HCT116 (cell line): ENCODE results near the gene WDR45. TPM values are rescaled to one million over a fixed set of nuclear protein-coding genes. Genes with fewer than 3 reads are reported as not detected.

ENCODE experiments used
- ATAC-seq: fragments of 200-7000 bp; cut with Tn5 transposase; 2 replicates; pipeline ENCODE4 v1.9.1; 2020; ENCODE audit warnings: mild to moderate bottlenecking, moderate library complexity
- BruUV-seq: library from RNA; stranded (reverse); fragments of 400-500 nt; replicated peaks from 2 replicates; lab custom pipeline; 2021; lab: Mats Ljungman, UMichigan
- CTCF ChIA-PET: fragments of 300-600 bp; sonication (Branson Sonifier 250); formaldehyde crosslinking; loops from one replicate; lab custom pipeline; 2021; ENCODE audit warnings: antibody characterized with exemption; lab: Charles Lee
- POLR2A ChIA-PET: fragments of 300-600, 350-600 bp; sonication (Branson Sonifier 250); formaldehyde crosslinking; loops from one replicate; lab custom pipeline; 2021; ENCODE audit warnings: antibody characterized with exemption; lab: Charles Lee
- RAD21 ChIA-PET, 2 experiments: fragments of 300-600 bp; sonication (Branson Sonifier 250); formaldehyde crosslinking; loops; one replicate each; lab custom pipeline; 2023; ENCODE audit warnings: low total read pairs in 2 of 2; ENCODE audit not compliant: uncharacterized antibody in 2 of 2, unreplicated experiment in 2 of 2, low non-redundant PET in 1 of 2; lab: Charles Lee
- DNase-seq: peaks from one replicate; pipeline ENCODE4 v3.0.0-alpha.2; 2010; ENCODE audit warnings: low read depth, low spot score
- H2AFZ ChIP-seq: fragments of 200-600 bp; shearing (Covaris generic), sonication (generic); 2 replicates; pipeline ENCODE4 v1.6.1; 2017; ENCODE audit warnings: low read depth, mixed run types, mixed read lengths, antibody characterized with exemption, low read length; ENCODE audit not compliant: poor library complexity, severe bottlenecking
- H3K27ac ChIP-seq: 2 replicates; pipeline ENCODE4 v1.5.1; 2012; ENCODE audit warnings: low read depth, low read length
- H3K27me3 ChIP-seq: fragments of 200-600 bp; sonication (generic); 2 replicates; pipeline ENCODE4 v1.6.1; 2016; ENCODE audit warnings: mixed run types, low read length, mixed read lengths; ENCODE audit not compliant: insufficient read depth
- H3K36me3 ChIP-seq, 2 experiments: fragments of 200-500 bp in 1 of 2; fragments of 200-600 bp in 1 of 2; sonication (Bioruptor generic) in 1 of 2; sonication (generic) in 1 of 2; 2 replicates each; pipeline versions ENCODE4 v1.5.1 to v1.6.1; 2014 to 2016; ENCODE audit warnings: low read length in 2 of 2, inconsistent platforms in 1 of 2, mixed read lengths in 1 of 2, mixed run types in 1 of 2; ENCODE audit not compliant: insufficient read depth in 2 of 2, control insufficient read depth in 1 of 2
- H3K4me1 ChIP-seq, 2 experiments: fragments of 200-600 bp in 1 of 2; sonication (generic) in 1 of 2; 2 replicates each; pipeline versions ENCODE4 v1.5.1 to v1.6.1; 2012 to 2017; ENCODE audit warnings: low read length in 2 of 2, inconsistent platforms in 1 of 2, mild to moderate bottlenecking in 1 of 2, mixed read lengths in 1 of 2, mixed run types in 1 of 2, moderate library complexity in 1 of 2; ENCODE audit not compliant: insufficient read depth in 2 of 2, control insufficient read depth in 1 of 2
- H3K4me2 ChIP-seq: fragments of 200-600 bp; sonication (generic); 2 replicates; pipeline ENCODE4 v1.6.1; 2017; ENCODE audit warnings: mixed run types, low read length, mixed read lengths
- H3K4me3 ChIP-seq, 2 experiments: fragments of 200-600 bp in 1 of 2; sonication (generic) in 1 of 2; replicated peaks in 1 of 2; 2 replicates each; pipeline ENCODE4 v1.5.1; 2011 to 2016; ENCODE audit warnings: low read length in 2 of 2, control low read depth in 1 of 2, low read depth in 1 of 2, mild to moderate bottlenecking in 1 of 2, mixed read lengths in 1 of 2, mixed run types in 1 of 2
- H3K79me2 ChIP-seq: fragments of 200-600 bp; sonication (generic); 2 replicates; pipeline ENCODE4 v1.6.1; 2017; ENCODE audit warnings: mild to moderate bottlenecking, mixed run types, low read length, moderate library complexity, mixed read lengths; ENCODE audit not compliant: insufficient read depth
- H3K9ac ChIP-seq: fragments of 200-600 bp; sonication (generic); 2 replicates; pipeline ENCODE4 v1.6.1; 2016; ENCODE audit warnings: low read length, mixed read lengths
- H3K9me2 ChIP-seq: fragments of 200-600 bp; sonication (generic), shearing (Covaris generic); 2 replicates; pipeline ENCODE4 v1.6.1; 2017; ENCODE audit warnings: mixed run types, mild to moderate bottlenecking, moderate library complexity; ENCODE audit not compliant: insufficient read depth
- H3K9me3 ChIP-seq, 2 experiments: fragments of 200-500 bp in 1 of 2; fragments of 200-600 bp in 1 of 2; sonication (Bioruptor generic) in 1 of 2; sonication (generic) in 1 of 2; 2 replicates each; pipeline ENCODE4 v1.6.1; 2014 to 2017; ENCODE audit warnings: low read length in 2 of 2, mixed read lengths in 2 of 2, inconsistent platforms in 1 of 2, low read depth in 1 of 2, mild to moderate bottlenecking in 1 of 2, mixed run types in 1 of 2, moderate library complexity in 1 of 2; ENCODE audit not compliant: control insufficient read depth in 1 of 2, insufficient read depth in 1 of 2
- H4K20me1 ChIP-seq: fragments of 200-600 bp; sonication (generic), shearing (Covaris generic); 2 replicates; pipeline ENCODE4 v1.6.1; 2017; ENCODE audit warnings: mixed run types, mild to moderate bottlenecking, moderate library complexity; ENCODE audit not compliant: insufficient read depth
- CBX3 ChIP-seq: IDR thresholded peaks from 2 replicates; pipeline ENCODE4 v1.6.1; 2012; ENCODE audit warnings: low read depth
- EGR1 ChIP-seq: IDR thresholded peaks from 2 replicates; pipeline ENCODE4 v1.6.1; 2012; ENCODE audit warnings: low read depth
- ELF1 ChIP-seq: IDR thresholded peaks from 2 replicates; pipeline ENCODE4 v1.6.1; 2012; ENCODE audit warnings: low read depth, borderline replicate concordance
- EZH2phosphoT487 ChIP-seq: fragments of 200-600 bp; IDR thresholded peaks from 2 replicates; pipeline ENCODE4 v1.6.1; 2018; ENCODE audit warnings: antibody characterized with exemption, borderline replicate concordance
- JUND ChIP-seq: IDR thresholded peaks from 2 replicates; pipeline ENCODE4 v1.6.1; 2012
- POLR2A ChIP-seq: IDR thresholded peaks from 2 replicates; pipeline ENCODE4 v1.7.0; 2011; ENCODE audit warnings: borderline replicate concordance; ENCODE audit not compliant: insufficient read depth, insufficient read length; ENCODE audit errors: extremely low read depth
- POLR2AphosphoS5 ChIP-seq: IDR thresholded peaks from 2 replicates; pipeline ENCODE4 v1.6.1; 2011; ENCODE audit warnings: mild to moderate bottlenecking, low read depth, low read length, moderate library complexity
- SIN3A ChIP-seq: IDR thresholded peaks from 2 replicates; pipeline ENCODE4 v1.6.1; 2012; ENCODE audit warnings: low read depth
- SP1 ChIP-seq: IDR thresholded peaks from 2 replicates; pipeline ENCODE4 v1.6.1; 2012; ENCODE audit warnings: low read depth
- TCF7L2 ChIP-seq: IDR thresholded peaks from 2 replicates; pipeline ENCODE4 v1.7.0; 2011; ENCODE audit warnings: borderline replicate concordance, inconsistent platforms; ENCODE audit not compliant: insufficient read depth, insufficient read length; ENCODE audit errors: extremely low read depth
- YY1 ChIP-seq: IDR thresholded peaks from 2 replicates; pipeline ENCODE4 v1.6.1; 2011; ENCODE audit warnings: low read length, low read depth, moderate library complexity, mild to moderate bottlenecking; ENCODE audit not compliant: insufficient replicate concordance; ENCODE audit errors: extremely low read depth
- ZFX ChIP-seq: fragments of 450-650 bp; IDR thresholded peaks from 2 replicates; pipeline ENCODE4 v1.6.1; 2017
- ZNF274 ChIP-seq: fragments of 200-500 bp; sonication (Bioruptor generic); IDR thresholded peaks from 2 replicates; pipeline ENCODE4 v1.6.1; 2014; ENCODE audit warnings: mild to moderate bottlenecking, low read depth, low read length, inconsistent platforms
- intact Hi-C: fragments of 100-400 bp; cut with micrococcal nuclease; formaldehyde crosslinking; loops from 2 replicates; pipeline ENCODE4 v1.10.0; 2022
- total RNA-seq: library from RNA; stranded (reverse); gene quantifications from one replicate; pipeline ENCODE4 v1.2.1, GENCODE V29; 2021; ENCODE audit not compliant: unreplicated experiment

WDR45 gene
- total RNA-seq, 1 experiment from 2014 or later, result 41.7 TPM

DNA sequence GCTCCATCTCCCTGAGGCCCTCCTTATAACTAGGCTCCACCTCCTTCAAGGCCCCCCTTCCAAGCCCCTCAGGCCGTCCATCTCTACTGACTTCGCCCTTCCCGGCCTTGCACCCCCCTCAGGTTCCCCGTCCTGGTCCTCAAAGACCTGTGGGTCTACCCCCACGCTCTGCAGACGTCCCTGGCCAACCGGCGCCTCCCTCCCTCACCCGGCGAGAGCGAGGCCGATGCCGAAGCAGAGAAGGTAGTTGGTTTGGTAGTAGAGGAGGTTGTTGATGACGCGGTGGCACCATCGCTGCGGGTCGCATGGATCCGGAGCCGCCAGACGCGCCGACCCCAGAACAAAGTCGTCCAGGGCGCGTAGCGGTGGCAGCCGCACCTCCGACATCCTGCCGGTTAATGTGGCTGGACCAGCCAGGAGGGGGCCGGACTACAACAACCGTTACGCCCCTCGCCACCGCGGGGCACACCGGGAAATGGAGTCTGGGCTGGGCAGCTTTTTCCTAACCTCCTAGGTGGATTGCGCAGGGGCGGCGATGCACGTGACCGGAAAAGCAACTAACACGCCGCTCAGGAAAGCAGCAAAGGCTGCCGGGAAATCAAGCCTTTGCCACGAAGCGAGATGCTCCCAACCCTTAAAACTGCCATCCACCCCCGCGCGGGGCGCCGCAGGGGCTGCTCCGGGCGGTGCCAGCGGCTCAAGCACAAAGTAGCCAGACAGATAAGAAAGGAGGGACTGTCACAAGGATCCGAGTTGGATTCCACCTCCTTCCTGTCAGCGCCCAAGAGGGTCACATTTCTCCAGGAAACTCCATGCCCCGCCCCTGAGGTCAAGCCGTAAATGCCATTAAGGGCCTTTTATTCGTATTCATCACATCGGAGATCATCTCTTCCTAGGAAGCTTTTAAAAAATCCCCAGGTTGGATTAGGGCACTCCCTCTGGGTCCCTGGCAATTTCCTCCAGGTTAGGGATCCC, 5.8 kb downstream of the WDR45 start, which contains the start of gene PRAF2:
Gene PRAF2, minus strand, starts transcription at position 402 of the 975 bp plus-strand sequence. Its CDS starts 15 bp downstream, at position 387.
- Histone ChIP-seq H3K4me3 (peak within 1 kb of the TSS; percentile 65 to 70), H3K27ac (peak within 1 kb of the TSS; percentile 45), H2AFZ (no peak within 1 kb of the TSS), H3K9me3 (no peaks in the 10 kb centered on the region), H4K20me1 (no peaks in the 10 kb centered on the region), H3K27me3 (no peaks in the 10 kb centered on the region), H3K36me3 (no peaks in the 10 kb centered on the region), H3K79me2 (no peaks in the 10 kb centered on the region), H3K4me1 (peaks cover 0 to 15% of the 10 kb centered on the region in 2 experiments; a peak in 2 of 4 replicates), H3K9me2 (no peaks in the 10 kb centered on the region), H3K4me2 (peak within 1 kb of the TSS; percentile 81), H3K9ac (peak within 1 kb of the TSS; percentile 49)
- intact Hi-C loops, result no loop called here
- TF ChIP-seq SP1 (no peak), POLR2A (peak; percentile 29), ELF1 (no peak), TCF7L2 (peak; percentile 50), POLR2AphosphoS5 (peak; percentile 81), SIN3A (no peak), EZH2phosphoT487 (no peak), EGR1 (no peak), YY1 (peak; percentile 37)
- ATAC-seq (peak; percentile 97), DNase-seq (peak; percentile 66)
- ChIA-PET CTCF (no interaction called here), RAD21 (no interaction called here), POLR2A (no interaction called here)
- BruUV-seq, result no TSS peak

GRCh38 chrX:49072712-49073095, 7.0 kb downstream of the WDR45 start:
- Histone ChIP-seq H3K27ac (no peak overlapping the region), H3K4me2 (peak overlapping the region; percentile 81), H3K9me3 (no peaks in the 10 kb centered on the region), H2AFZ (no peak overlapping the region), H3K4me3 (peak overlapping the region; percentile 65 to 70), H3K36me3 (no peaks in the 10 kb centered on the region), H3K79me2 (no peaks in the 10 kb centered on the region), H4K20me1 (no peaks in the 10 kb centered on the region), H3K4me1 (peaks cover 0 to 15% of the 10 kb centered on the region in 2 experiments; a peak in 2 of 4 replicates), H3K9me2 (no peaks in the 10 kb centered on the region), H3K9ac (no peak overlapping the region), H3K27me3 (no peaks in the 10 kb centered on the region)
- CTCF ChIA-PET, result no interaction called here
- DNase-seq, result no peak
- BruUV-seq, result no TSS peak
- ATAC-seq, result no peak
- RAD21 ChIA-PET, result no interaction called here
- POLR2A ChIA-PET, result no interaction called here
- TF ChIP-seq JUND (no peak), CBX3 (no peak), ZNF274 (no peak), POLR2AphosphoS5 (no peak; the same call in 1 of the 2 replicates), ZFX (no peak)
- intact Hi-C loops, result no loop called here
